ENCODE measurements around the gene TMEM250. TPM values are rescaled to one million over a fixed set of nuclear protein-coding genes. Genes with fewer than 3 reads are reported as not detected.

The TMEM250 gene
- total and polyA plus RNA-seq, 4 donors: 6.7 to 19.5 (median 17.2) TPM

- no peak for DNase-seq (ENCODE audit: low spot score)
- 82% methylated on average over 26 of the region's 26 CpGs for WGBS
- Histone ChIP-seq H3K4me1 (ENCODE audit: control insufficient read depth in 4 of 4, insufficient read depth in 4 of 4, low read length in 3 of 4) (peaks cover 0 to 10% (median 2%) of the 10 kb centered on the region in 4 donors), H3K9ac (ENCODE audit: low read depth in 1 of 2, low read length in 2 of 2) (no peak overlapping the region), H3K4me3 (ENCODE audit: low read depth in 1 of 3, low read length in 3 of 3) (no peak overlapping the region), H3K27me3 (ENCODE audit: control insufficient read depth in 4 of 4, insufficient read depth in 4 of 4, low read length in 3 of 4) (no peaks in the 10 kb centered on the region), H3K9me3 (ENCODE audit: control insufficient read depth in 4 of 4, low read length in 3 of 4) (no peaks in the 10 kb centered on the region), H3K36me3 (ENCODE audit: control insufficient read depth in 4 of 4, insufficient read depth in 3 of 4, low read depth in 1 of 4, low read length in 3 of 4) (peaks cover 0 to 4% (median 0%) of the 10 kb centered on the region in 4 donors), H3K27ac (ENCODE audit: low read depth in 1 of 2, low read length in 2 of 2) (peak overlapping the region in 1 of 2 donors; percentile 7)
- TF ChIP-seq FOXA1 (IDR thresholded peaks at IDR 0.05) (no peak), HNF4A (conservative IDR thresholded peaks at IDR 0.05) (no peak), TAF1 (conservative IDR thresholded peaks at IDR 0.05) (no peak), RXRA (IDR thresholded peaks at IDR 0.05) (no peak), CTCF (IDR thresholded peaks at IDR 0.05; ENCODE audit: low read depth, low read length, missing input control) (no peak), ZBTB33 (IDR thresholded peaks at IDR 0.05) (no peak), SP1 (IDR thresholded peaks at IDR 0.05) (no peak), RAD21 (IDR thresholded peaks at IDR 0.05) (no peak)
Measured at GRCh38 chr9:136075881-136076678, 42.6 kb downstream of the TMEM250 start.

GRCh38 chr9:136075134-136075841 is 43.4 kb downstream of the TMEM250 start:
- H3K4me1 ChIP-seq (ENCODE audit: control insufficient read depth in 4 of 4, insufficient read depth in 4 of 4, low read length in 3 of 4): peaks cover 0 to 10% (median 2%) of the 10 kb centered on the region in 4 donors
- DNase-seq (ENCODE audit: low spot score): no peak
- no peak overlapping the region for H3K4me3 ChIP-seq (ENCODE audit: low read depth in 1 of 3, low read length in 3 of 3)
- H3K36me3 ChIP-seq (ENCODE audit: control insufficient read depth in 4 of 4, insufficient read depth in 3 of 4, low read depth in 1 of 4, low read length in 3 of 4): peaks cover 0 to 4% (median 0%) of the 10 kb centered on the region in 4 donors
- H3K9me3 ChIP-seq (ENCODE audit: control insufficient read depth in 4 of 4, low read length in 3 of 4): no peaks in the 10 kb centered on the region
- 89% methylated on average over 35 of the region's 35 CpGs for WGBS
- H3K9ac ChIP-seq (ENCODE audit: low read depth in 1 of 2, low read length in 2 of 2): no peak overlapping the region
- H3K27me3 ChIP-seq (ENCODE audit: control insufficient read depth in 4 of 4, insufficient read depth in 4 of 4, low read length in 3 of 4): no peaks in the 10 kb centered on the region
- H3K27ac ChIP-seq (ENCODE audit: low read depth in 1 of 2, low read length in 2 of 2): no peak overlapping the region
- TF ChIP-seq RAD21 (IDR thresholded peaks at IDR 0.05): no peak
- no peak for TF ChIP-seq NR2F2 (IDR thresholded peaks at IDR 0.05)
- TF ChIP-seq MAX (IDR thresholded peaks at IDR 0.05): no peak
- no peak for TF ChIP-seq ZBTB33 (IDR thresholded peaks at IDR 0.05)
- TF ChIP-seq RXRA (IDR thresholded peaks at IDR 0.05): no peak
- TF ChIP-seq TAF1 (conservative IDR thresholded peaks at IDR 0.05): no peak
- TF ChIP-seq FOXA2 (IDR thresholded peaks at IDR 0.05): no peak
- TF ChIP-seq SP1 (IDR thresholded peaks at IDR 0.05): no peak
- no peak for TF ChIP-seq ATF3 (IDR thresholded peaks at IDR 0.05)
- no peak for TF ChIP-seq REST (IDR thresholded peaks at IDR 0.05)
- TF ChIP-seq HNF4G (IDR thresholded peaks at IDR 0.05): no peak

Data from liver (tissue), 9 donors.